ENCODE measurements around the gene EVL. TPM values are rescaled to one million over a fixed set of nuclear protein-coding genes. Genes with fewer than 3 reads are reported as not detected.

Gene EVL
- total RNA-seq, 2 donors from 2014 or later: 793 to 831 TPM

DNA sequence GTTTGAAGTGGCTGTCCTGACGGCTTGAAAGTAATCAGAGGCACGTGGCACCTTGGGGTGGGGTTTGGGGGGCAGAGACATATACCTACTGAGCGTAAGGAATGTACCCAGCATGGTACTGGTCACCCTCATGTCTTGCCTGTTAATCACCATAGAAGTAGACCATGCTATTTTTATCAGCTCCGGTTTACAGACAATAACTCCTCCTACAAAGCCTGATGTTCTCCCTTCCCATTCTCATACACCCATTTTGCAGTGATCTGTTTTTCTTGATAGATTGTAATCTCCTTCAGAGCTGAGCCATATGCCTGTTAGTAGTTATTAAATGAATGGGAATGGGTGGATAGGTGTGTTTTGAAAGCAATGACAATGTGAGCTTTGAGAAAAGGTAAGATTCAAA, 10.5 kb downstream of the EVL start:
- Mint-ChIP-seq H3K36me3 (ENCODE audit: low read depth) (peaks cover 14% of the 10 kb centered on the region), H3K27me3 (no peaks in the 10 kb centered on the region)
- ATAC-seq: no peak

DNA sequence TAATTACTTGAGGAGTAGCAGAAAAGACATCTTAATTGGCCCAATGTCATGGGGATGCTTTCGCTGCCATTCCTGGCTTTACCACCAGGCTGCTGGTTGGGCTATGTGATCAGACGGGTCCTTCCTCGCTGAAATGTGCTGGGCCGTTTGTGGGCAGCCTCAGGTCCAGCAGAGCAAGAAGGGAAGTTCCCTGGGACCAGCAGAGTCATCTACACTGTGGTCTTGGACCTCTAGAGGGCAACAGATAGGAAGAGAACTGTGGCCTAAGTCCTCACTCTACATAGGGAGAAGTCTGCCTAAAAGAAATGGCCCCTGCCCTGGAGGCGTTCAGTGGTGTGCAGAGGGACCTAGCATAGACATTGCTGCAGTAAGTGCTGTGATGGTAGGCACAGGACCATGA, 10.9 kb downstream of the EVL start:
- ATAC-seq (peak; percentile 20), DNase-seq (no peak)
- no peaks in the 10 kb centered on the region for H3K27me3 Mint-ChIP-seq
- H3K9me3 ChIP-seq (ENCODE audit: control insufficient read depth, low read length, poor library complexity, severe bottlenecking): no peaks in the 10 kb centered on the region
- peak overlapping the region; percentile 99 for H3K27ac Mint-ChIP-seq
- H3K36me3 Mint-ChIP-seq (ENCODE audit: low read depth): peaks cover 14% of the 10 kb centered on the region
- peak overlapping the region; percentile 88 for H3K4me3 Mint-ChIP-seq
- H3K4me1 Mint-ChIP-seq: peaks cover 77% of the 10 kb centered on the region

More for the DNA sequence above, 10.5 kb downstream of the EVL start:
- DNase-seq: no peak
- peaks cover 80% of the 10 kb centered on the region for H3K4me1 Mint-ChIP-seq
- H3K4me3 Mint-ChIP-seq: peak overlapping the region; percentile 88
- H3K27ac Mint-ChIP-seq: peak overlapping the region; percentile 99
- no peaks in the 10 kb centered on the region for H3K9me3 ChIP-seq (ENCODE audit: control insufficient read depth, low read length, poor library complexity, severe bottlenecking)

DNA sequence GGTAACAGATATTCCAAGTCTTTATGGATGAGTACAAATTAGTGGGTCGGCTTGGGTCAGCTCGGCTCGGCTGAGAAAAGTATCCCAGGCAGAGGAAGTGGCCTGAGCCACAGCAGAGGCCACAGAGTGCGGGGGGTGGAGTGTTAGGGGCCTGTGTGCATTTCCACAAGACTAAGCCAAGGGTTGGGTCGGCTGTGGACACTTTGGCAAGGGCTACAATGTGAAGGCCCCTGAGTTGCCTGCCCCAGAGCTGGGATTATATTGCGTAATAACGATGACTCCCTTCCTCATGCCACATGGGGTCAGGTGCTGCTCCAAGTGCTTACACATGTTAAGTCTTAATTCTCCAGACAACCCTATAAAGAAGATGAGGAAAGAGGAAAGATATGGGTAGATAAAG, 11.4 kb downstream of the EVL start:
- no peak for DNase-seq
- H3K27ac Mint-ChIP-seq: peak overlapping the region; percentile 99
- H3K4me1 Mint-ChIP-seq: peaks cover 76% of the 10 kb centered on the region
- peak overlapping the region; percentile 88 for H3K4me3 Mint-ChIP-seq
- H3K9me3 ChIP-seq (ENCODE audit: control insufficient read depth, low read length, poor library complexity, severe bottlenecking): no peaks in the 10 kb centered on the region
- no peak for ATAC-seq
- peaks cover 14% of the 10 kb centered on the region for H3K36me3 Mint-ChIP-seq (ENCODE audit: low read depth)
- no peaks in the 10 kb centered on the region for H3K27me3 Mint-ChIP-seq

DNA sequence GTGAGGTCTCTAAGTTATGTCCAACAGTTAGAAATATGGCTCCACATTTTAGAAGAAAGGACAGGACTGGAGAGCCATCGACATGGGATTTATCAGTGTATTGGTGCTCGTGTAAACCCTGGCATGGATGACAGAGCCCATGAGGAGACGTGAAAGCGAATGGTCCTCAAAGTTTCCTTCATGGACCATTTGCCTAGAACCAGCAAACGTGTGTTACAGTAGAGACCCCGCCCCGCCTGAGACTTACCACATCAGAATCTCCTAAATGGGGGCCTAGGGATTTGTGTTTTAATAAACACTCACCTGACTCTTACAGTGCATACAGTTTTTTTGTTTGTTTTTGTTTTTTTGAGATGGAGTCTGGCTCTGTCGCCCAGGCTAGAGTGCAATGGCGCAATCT, 12.2 kb downstream of the EVL start:
- no peak for ATAC-seq
- no peak for DNase-seq
- Mint-ChIP-seq H3K27me3 (no peaks in the 10 kb centered on the region), H3K4me3 (peak overlapping the region; percentile 91), H3K36me3 (ENCODE audit: low read depth) (peaks cover 14% of the 10 kb centered on the region), H3K27ac (peak overlapping the region; percentile 99), H3K4me1 (peaks cover 82% of the 10 kb centered on the region)
- no peaks in the 10 kb centered on the region for H3K9me3 ChIP-seq (ENCODE audit: control insufficient read depth, low read length, poor library complexity, severe bottlenecking)

DNA sequence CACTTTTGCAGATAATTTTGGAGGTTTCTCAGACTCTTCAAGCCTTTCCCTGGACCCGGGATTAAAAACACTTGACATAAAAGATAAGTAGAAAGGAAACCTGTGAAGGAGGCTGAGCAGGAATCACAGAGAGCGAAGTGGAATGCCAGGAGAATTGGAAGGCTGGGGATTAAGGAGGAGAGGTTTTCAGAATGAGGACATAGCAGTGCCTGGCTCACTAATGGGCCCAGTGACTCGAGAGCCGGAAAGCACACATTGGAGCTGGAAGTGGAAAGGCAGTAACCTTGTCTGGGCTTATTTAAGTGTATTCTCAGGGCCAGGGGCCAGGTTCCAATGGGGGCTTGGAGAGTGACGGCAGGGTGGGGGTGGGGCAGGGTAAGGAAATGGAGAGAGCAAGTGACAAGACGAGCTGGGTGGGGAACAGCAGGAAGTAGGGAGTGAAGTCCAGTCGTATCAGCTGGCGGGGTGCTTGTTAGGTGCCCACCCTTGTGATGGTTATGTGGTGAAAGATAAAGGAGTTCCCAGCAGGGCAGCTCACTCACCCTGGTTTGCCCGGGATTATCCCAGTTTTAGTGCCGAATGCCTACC, 13.1 kb downstream of the EVL start:
- peak overlapping the region; percentile 99 for H3K27ac Mint-ChIP-seq
- H3K9me3 ChIP-seq (ENCODE audit: control insufficient read depth, low read length, poor library complexity, severe bottlenecking): no peaks in the 10 kb centered on the region
- peaks cover 12% of the 10 kb centered on the region for H3K36me3 Mint-ChIP-seq (ENCODE audit: low read depth)
- H3K4me1 Mint-ChIP-seq: peaks cover 81% of the 10 kb centered on the region
- H3K4me3 Mint-ChIP-seq: peak overlapping the region; percentile 91
- no peaks in the 10 kb centered on the region for H3K27me3 Mint-ChIP-seq
- ATAC-seq (no peak), DNase-seq (no peak)

DNA sequence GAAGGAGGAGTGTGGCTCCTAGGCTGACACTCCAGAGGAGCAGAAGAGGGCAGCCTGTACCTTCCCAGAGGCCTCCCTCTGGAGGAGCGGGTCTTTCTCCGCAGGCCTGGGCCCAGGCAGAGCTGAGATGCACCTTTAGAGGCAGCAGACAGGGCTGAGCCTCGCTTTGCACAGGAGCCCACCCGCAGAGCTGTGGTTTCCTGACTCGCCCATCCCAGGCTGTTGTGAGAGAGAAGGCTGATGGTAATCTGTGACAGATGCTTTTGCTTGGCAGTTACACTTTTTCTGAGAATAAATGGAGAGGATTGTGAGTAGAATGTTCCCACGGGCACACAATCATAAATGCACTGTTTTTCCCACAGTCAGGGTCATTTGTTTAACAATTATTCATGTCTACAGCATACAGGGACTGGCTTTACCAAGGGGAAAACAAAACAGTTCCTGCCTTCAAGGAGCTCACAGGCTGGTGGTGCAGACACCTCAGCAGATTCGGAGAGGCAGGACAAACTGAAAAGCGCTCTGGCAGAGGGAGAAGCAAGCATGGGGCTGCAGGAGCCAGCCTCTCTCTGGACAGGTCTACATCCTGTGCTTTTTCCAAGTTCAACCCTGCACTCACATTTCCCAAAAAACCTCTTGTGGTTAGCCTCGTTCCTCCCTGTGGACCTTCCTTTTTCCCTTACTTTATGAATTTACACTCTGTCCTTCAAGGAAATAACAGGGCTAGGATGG, 13.9 kb downstream of the EVL start:
- ATAC-seq (peak; percentile 83), DNase-seq (peak; percentile 69 to 83 (median 73))
- H3K4me3 Mint-ChIP-seq: peak overlapping the region; percentile 91
- H3K4me1 Mint-ChIP-seq: peaks cover 80% of the 10 kb centered on the region
- no peaks in the 10 kb centered on the region for H3K27me3 Mint-ChIP-seq
- H3K9me3 ChIP-seq (ENCODE audit: control insufficient read depth, low read length, poor library complexity, severe bottlenecking): no peaks in the 10 kb centered on the region
- peak overlapping the region; percentile 99 for H3K27ac Mint-ChIP-seq
- H3K36me3 Mint-ChIP-seq (ENCODE audit: low read depth): peaks cover 12% of the 10 kb centered on the region

DNA sequence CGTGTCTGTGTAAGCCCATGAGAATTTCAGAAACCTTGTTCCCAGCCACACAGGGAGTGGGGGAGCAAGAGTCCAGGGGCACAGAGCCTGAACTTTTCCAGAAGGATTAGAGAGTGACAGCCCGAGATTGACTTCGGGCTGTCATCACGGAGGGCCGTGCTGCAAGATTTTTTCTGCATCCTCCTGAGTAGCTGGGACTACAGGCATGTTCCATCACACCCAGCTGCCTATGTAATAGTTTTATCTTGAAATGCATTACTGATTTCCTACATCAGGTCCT, 14.4 kb downstream of the EVL start:
- H3K27ac Mint-ChIP-seq: peak overlapping the region; percentile 99
- peak overlapping the region; percentile 91 for H3K4me3 Mint-ChIP-seq

DNA sequence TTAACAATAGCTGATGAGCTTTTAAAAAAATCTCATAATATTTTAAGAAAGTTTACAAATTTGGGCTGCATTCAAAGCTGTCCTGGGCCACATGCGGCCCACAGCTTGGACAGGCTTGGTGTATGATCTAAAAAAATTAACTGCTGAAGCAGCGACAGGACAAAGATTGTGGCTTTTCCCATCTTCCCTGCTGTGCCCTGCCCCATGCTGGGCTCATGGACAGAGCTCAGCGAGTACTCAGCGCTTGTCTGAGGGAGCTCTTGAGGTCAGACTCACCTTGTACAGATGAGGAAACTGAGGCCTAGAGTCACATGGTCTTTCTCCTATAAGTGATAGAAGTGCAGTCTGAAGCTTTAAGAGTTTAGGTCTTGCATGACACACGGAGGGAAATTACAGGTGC, 15.0 kb downstream of the EVL start:
- Mint-ChIP-seq H3K27ac (peak overlapping the region; percentile 99), H3K36me3 (ENCODE audit: low read depth) (peaks cover 5% of the 10 kb centered on the region), H3K27me3 (no peaks in the 10 kb centered on the region), H3K4me1 (peaks cover 81% of the 10 kb centered on the region), H3K4me3 (peak overlapping the region; percentile 91)
- ATAC-seq (no peak), DNase-seq (no peak)
- no peaks in the 10 kb centered on the region for H3K9me3 ChIP-seq (ENCODE audit: control insufficient read depth, low read length, poor library complexity, severe bottlenecking)

More for the DNA sequence above, 14.4 kb downstream of the EVL start:
- ATAC-seq (no peak), DNase-seq (no peak)
- Mint-ChIP-seq H3K4me1 (peaks cover 80% of the 10 kb centered on the region), H3K27me3 (no peaks in the 10 kb centered on the region), H3K36me3 (ENCODE audit: low read depth) (peaks cover 8% of the 10 kb centered on the region)
- no peaks in the 10 kb centered on the region for H3K9me3 ChIP-seq (ENCODE audit: control insufficient read depth, low read length, poor library complexity, severe bottlenecking)

DNA sequence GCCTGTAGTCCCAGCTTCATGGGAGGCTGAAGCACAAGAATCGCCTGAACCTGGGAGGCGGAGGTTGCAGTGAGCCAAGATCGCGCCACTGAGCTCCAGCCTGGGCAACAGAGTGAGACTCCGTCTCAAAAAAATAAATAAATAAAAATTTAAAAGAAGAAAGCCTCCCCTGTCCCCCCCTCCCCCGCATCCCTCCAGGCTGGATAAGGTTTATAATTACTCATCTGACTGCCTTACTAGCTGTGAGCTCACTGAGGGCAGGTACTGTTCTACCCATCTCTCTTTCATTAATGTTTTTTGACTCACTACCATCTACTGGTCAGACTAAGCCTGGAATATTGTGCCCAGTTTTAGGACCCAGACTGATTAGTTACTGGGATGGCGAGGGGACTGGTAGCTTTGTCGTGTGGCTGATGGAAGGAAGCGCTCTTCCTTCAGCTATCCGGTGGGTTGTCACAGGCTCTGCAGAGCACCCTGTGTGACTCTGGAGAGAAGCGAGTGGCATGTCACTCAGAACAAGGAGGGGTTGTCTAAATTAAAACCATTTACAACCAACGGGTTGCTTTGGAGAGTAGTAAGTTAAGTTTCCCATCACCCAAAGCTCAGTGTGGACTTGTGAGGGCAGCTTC, 16.9 kb downstream of the EVL start:
- Mint-ChIP-seq H3K27ac (peak overlapping the region; percentile 99), H3K4me3 (peak overlapping the region; percentile 91), H3K4me1 (peaks cover 76% of the 10 kb centered on the region), H3K36me3 (ENCODE audit: low read depth) (peaks cover 14% of the 10 kb centered on the region), H3K27me3 (no peaks in the 10 kb centered on the region)
- H3K9me3 ChIP-seq (ENCODE audit: control insufficient read depth, low read length, poor library complexity, severe bottlenecking): no peaks in the 10 kb centered on the region
- ATAC-seq (no peak), DNase-seq (no peak)

DNA sequence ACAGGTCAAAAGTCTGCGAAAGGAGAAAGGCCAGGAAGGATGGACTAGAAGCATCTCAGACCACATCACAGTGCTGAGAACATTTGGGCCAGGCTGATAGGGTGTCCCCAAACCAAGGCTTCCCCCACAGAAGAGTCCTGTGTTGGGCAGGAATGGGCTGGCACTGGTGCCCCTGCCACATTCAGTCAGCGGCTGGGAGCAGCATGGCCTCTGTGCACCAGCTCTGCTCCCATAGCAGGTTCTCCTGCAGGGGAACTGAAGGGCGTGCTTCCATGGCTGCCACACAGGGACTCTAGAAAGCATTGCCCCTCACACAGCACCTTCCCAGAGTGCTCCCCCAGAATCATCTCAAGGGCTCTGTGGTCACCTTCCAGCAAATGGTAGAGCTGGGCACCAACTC, 17.5 kb downstream of the EVL start:
- H3K9me3 ChIP-seq (ENCODE audit: control insufficient read depth, low read length, poor library complexity, severe bottlenecking): no peaks in the 10 kb centered on the region
- Mint-ChIP-seq H3K27me3 (no peaks in the 10 kb centered on the region), H3K36me3 (ENCODE audit: low read depth) (peaks cover 16% of the 10 kb centered on the region), H3K4me1 (peaks cover 74% of the 10 kb centered on the region), H3K27ac (peak overlapping the region; percentile 99), H3K4me3 (peak overlapping the region; percentile 91)
- DNase-seq: no peak
- no peak for ATAC-seq

DNA sequence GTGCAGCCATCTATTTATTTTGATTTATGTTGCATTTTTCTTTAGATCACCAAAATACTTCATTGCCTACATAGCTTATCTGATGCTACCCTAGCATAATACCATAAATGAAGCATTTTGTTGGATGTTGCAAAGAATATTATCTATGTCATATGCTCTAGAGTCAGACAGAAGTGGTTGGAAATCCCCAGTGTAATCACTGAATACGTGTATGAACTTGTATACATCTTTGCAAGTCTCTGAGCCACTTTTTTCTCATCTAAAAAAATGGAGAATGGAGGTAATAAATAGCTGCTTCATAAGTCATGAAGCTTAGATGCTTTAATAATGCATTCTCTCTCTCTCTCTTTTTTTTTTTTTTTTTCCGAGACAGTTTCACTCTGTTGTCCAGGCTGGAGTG, 18.5 kb downstream of the EVL start:
- ATAC-seq: peak; percentile 50
- DNase-seq: no peak
- H3K27ac Mint-ChIP-seq: peak overlapping the region; percentile 99
- peaks cover 70% of the 10 kb centered on the region for H3K4me1 Mint-ChIP-seq
- no peaks in the 10 kb centered on the region for H3K9me3 ChIP-seq (ENCODE audit: control insufficient read depth, low read length, poor library complexity, severe bottlenecking)
- peak overlapping the region; percentile 91 for H3K4me3 Mint-ChIP-seq
- no peaks in the 10 kb centered on the region for H3K27me3 Mint-ChIP-seq
- peaks cover 15% of the 10 kb centered on the region for H3K36me3 Mint-ChIP-seq (ENCODE audit: low read depth)

DNA sequence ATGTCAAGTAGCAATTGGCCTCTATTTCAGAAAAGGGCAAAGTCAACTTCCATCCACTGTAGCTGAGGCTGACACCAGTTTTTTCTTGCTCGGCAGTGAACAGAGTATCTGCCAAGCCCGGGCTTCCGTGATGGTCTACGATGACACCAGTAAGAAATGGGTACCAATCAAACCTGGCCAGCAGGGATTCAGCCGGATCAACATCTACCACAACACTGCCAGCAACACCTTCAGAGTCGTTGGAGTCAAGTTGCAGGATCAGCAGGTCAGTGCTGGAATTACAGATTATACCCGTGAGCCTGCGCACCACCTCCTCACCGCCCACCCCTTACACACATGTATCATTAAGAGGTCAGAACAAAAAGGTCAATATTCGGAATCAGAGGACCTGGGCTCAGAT, 19.4 kb downstream of the EVL start:
- ATAC-seq (no peak), DNase-seq (no peak)
- H3K36me3 Mint-ChIP-seq (ENCODE audit: low read depth): peaks cover 15% of the 10 kb centered on the region
- no peaks in the 10 kb centered on the region for H3K27me3 Mint-ChIP-seq
- no peaks in the 10 kb centered on the region for H3K9me3 ChIP-seq (ENCODE audit: control insufficient read depth, low read length, poor library complexity, severe bottlenecking)
- H3K27ac Mint-ChIP-seq: peak overlapping the region; percentile 99
- H3K4me1 Mint-ChIP-seq: peaks cover 67% of the 10 kb centered on the region
- H3K4me3 Mint-ChIP-seq: peak overlapping the region; percentile 91

DNA sequence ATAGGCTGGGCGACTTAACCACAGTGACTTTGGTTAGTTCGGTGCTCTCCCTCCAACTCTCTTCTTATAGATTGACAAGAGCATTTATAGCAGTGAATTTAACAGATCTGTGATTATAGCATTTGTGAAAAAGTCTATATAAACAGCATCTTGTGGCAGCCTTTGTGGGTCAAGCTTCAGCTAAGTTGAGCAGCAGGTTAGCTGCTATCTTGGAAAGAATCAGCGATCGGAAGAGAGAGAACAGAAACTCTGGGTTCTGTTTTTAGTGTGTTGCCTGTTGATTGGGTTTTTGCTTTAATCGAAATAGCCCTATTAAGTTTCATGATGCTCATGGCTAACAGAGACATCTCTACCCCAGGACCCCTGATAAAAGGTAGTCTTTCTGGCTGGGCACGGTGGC, 20.2 kb downstream of the EVL start:
- no peaks in the 10 kb centered on the region for H3K9me3 ChIP-seq (ENCODE audit: control insufficient read depth, low read length, poor library complexity, severe bottlenecking)
- no peak for ATAC-seq
- Mint-ChIP-seq H3K27me3 (no peaks in the 10 kb centered on the region), H3K4me1 (peaks cover 69% of the 10 kb centered on the region), H3K4me3 (peak overlapping the region; percentile 81), H3K36me3 (ENCODE audit: low read depth) (peaks cover 15% of the 10 kb centered on the region), H3K27ac (peak overlapping the region; percentile 99)
- no peak for DNase-seq

Measured in T-helper 17 cell (primary cell).